HepG2 (cell line): ENCODE results near the gene PYURF. TPM values are rescaled to one million over a fixed set of nuclear protein-coding genes. Genes with fewer than 3 reads are reported as not detected.

Experiments
- AGO1 ChIP-seq: fragments of 200-400 bp; formaldehyde crosslinking; IDR thresholded peaks from 2 replicates; pipeline ENCODE4 v1.6.1; 2017; ENCODE audit warnings: mild to moderate bottlenecking, low read depth, low read length, moderate library complexity; ENCODE audit not compliant: poor library complexity, severe bottlenecking
- ATF2 ChIP-seq: sonication (generic); formaldehyde crosslinking; IDR thresholded peaks from 2 replicates; pipeline ENCODE4 v1.4.0; 2020; ENCODE audit warnings: missing genetic modification reagents
- ATF3 ChIP-seq: sonication (generic); formaldehyde crosslinking; IDR thresholded peaks from 2 replicates; pipeline ENCODE4 v1.4.0; 2020; ENCODE audit warnings: missing genetic modification reagents
- FOXJ3 ChIP-seq: sonication (generic); formaldehyde crosslinking; IDR thresholded peaks from 2 replicates; pipeline ENCODE4 v1.4.0; 2020; ENCODE audit warnings: missing genetic modification reagents, mild to moderate bottlenecking, borderline replicate concordance
- HMGA1 ChIP-seq: sonication (generic); formaldehyde crosslinking; conservative IDR thresholded peaks from 2 replicates; pipeline ENCODE4 v1.4.0; 2020; ENCODE audit warnings: missing genetic modification reagents
- HNF4G ChIP-seq, 2 experiments: sonication (generic) in 1 of 2; formaldehyde crosslinking in 1 of 2; IDR thresholded peaks; 2 replicates each; pipeline versions ENCODE4 v1.4.0 to v1.6.1; 2011 to 2020; ENCODE audit warnings: borderline replicate concordance in 2 of 2, low read depth in 2 of 2, mild to moderate bottlenecking in 2 of 2, low read length in 1 of 2, missing genetic modification reagents in 1 of 2, moderate library complexity in 1 of 2
- MAF1 ChIP-seq: sonication (generic); formaldehyde crosslinking; IDR thresholded peaks from 2 replicates; pipeline ENCODE4 v1.5.0; 2020; ENCODE audit warnings: missing genetic modification reagents, borderline replicate concordance
- RORA ChIP-seq: sonication (generic); formaldehyde crosslinking; IDR thresholded peaks from 2 replicates; pipeline ENCODE4 v1.5.0; 2020; ENCODE audit warnings: mild to moderate bottlenecking, missing genetic modification reagents, moderate library complexity
- SKI ChIP-seq: fragments of 450-650 bp; IDR thresholded peaks from one replicate; pipeline ENCODE4 v1.6.1; 2018; ENCODE audit warnings: mild to moderate bottlenecking; ENCODE audit not compliant: partially characterized antibody
- THYN1 ChIP-seq: sonication (generic); formaldehyde crosslinking; IDR thresholded peaks from 2 replicates; pipeline ENCODE4 v1.8.1; 2023; ENCODE audit warnings: low read depth, mild to moderate bottlenecking, moderate library complexity, missing genetic modification reagents, borderline replicate concordance
- ZBTB40 ChIP-seq, 2 experiments: fragments of 450-650 bp in 1 of 2; sonication (generic) in 1 of 2; formaldehyde crosslinking in 1 of 2; IDR thresholded peaks; 2 replicates each; pipeline versions ENCODE4 v1.6.1 to v1.8.0; 2016 to 2022; ENCODE audit warnings: antibody characterized with exemption in 1 of 2, mild to moderate bottlenecking in 1 of 2, missing genetic modification reagents in 1 of 2
- ZNF562 ChIP-seq: sonication (generic); formaldehyde crosslinking; IDR thresholded peaks from 2 replicates; pipeline ENCODE4 v1.8.0; 2022; ENCODE audit warnings: missing genetic modification reagents, borderline replicate concordance
- ZNF614 ChIP-seq: IDR thresholded peaks from 2 replicates; pipeline ENCODE4 v1.6.1; 2018; ENCODE audit warnings: missing biosample characterization, missing genetic modification reagents, inconsistent platforms, borderline replicate concordance
- ZNF75D ChIP-seq: sonication (generic); formaldehyde crosslinking; IDR thresholded peaks from 2 replicates; pipeline ENCODE4 v1.8.1; 2023; ENCODE audit warnings: missing genetic modification reagents, mild to moderate bottlenecking, borderline replicate concordance
- ZNF83 ChIP-seq: sonication (generic); formaldehyde crosslinking; IDR thresholded peaks from 2 replicates; pipeline ENCODE4 v1.4.0; 2020; ENCODE audit warnings: missing genetic modification reagents, mild to moderate bottlenecking, borderline replicate concordance
- polyA plus RNA-seq, 8 experiments: library from polyadenylated mRNA; depleted of rRNA in 3 of 8; stranded (reverse) in 7 of 8; unstranded in 1 of 8; fragments of >200 nt; fragmentation: Illumina TruSeq in 4 of 8; extraction: Trizol in 4 of 8; gene quantifications; 2 replicates each; pipeline versions ENCODE4 v1.2.1 to v1.2.3, GENCODE V29; 2011 to 2016; ENCODE audit warnings: low read depth in 4 of 8, missing spikeins in 1 of 8, mixed read lengths in 1 of 8; ENCODE audit not compliant: insufficient read depth in 1 of 8
- total RNA-seq, 5 experiments: library from RNA; depleted of rRNA; stranded (reverse); fragments of >200 nt; fragmentation: Illumina TruSeq; extraction: Trizol; gene quantifications; 2 replicates each; pipeline ENCODE4 v1.2.3, GENCODE V29; 2016; ENCODE audit warnings: low read depth in 1 of 5

The PYURF gene
- total and polyA plus RNA-seq, 2 of the 13 experiments (the other 11 are each of a cell fraction or from before 2014, with no cell fraction given): 59.9 to 95.2 TPM

- TF ChIP-seq ZBTB40 (IDR thresholded peaks at IDR 0.05): no peak
- TF ChIP-seq ZBTB40 (CRISPR knock-in tag; IDR thresholded peaks at IDR 0.05): no peak
- TF ChIP-seq ZNF75D (CRISPR knock-in tag): 0 out of 2 replicates have a peak, but pooled peaks have one; percentile 9
- 0 out of 2 replicates have a peak, but pooled peaks have one; percentile 29 for TF ChIP-seq MAF1
- TF ChIP-seq THYN1 (CRISPR knock-in tag): 0 out of 2 replicates have a peak, but pooled peaks have one; percentile 64
- 0 out of 2 replicates have a peak, but pooled peaks have one; percentile 12 for TF ChIP-seq HNF4G (IDR thresholded peaks at IDR 0.05; ENCODE audit: borderline replicate concordance, low read depth, low read length)
- TF ChIP-seq HNF4G (CRISPR knock-in tag; IDR thresholded peaks at IDR 0.05; ENCODE audit: borderline replicate concordance, low read depth): no peak
- no peak for TF ChIP-seq SKI
- TF ChIP-seq ATF2: no peak
- TF ChIP-seq ZNF614 (CRISPR knock-in tag): 0 out of 2 replicates have a peak, but pooled peaks have one; percentile 1
- no peak for TF ChIP-seq ZNF562 (CRISPR knock-in tag)
- TF ChIP-seq ZNF83 (CRISPR knock-in tag): no peak
- no peak for TF ChIP-seq HMGA1 (CRISPR knock-in tag)
- TF ChIP-seq AGO1: no peak
- 0 out of 2 replicates have a peak, but pooled peaks have one; percentile 25 for TF ChIP-seq RORA (CRISPR knock-in tag)
- no peak for TF ChIP-seq FOXJ3 (CRISPR knock-in tag)
- TF ChIP-seq ATF3 (CRISPR knock-in tag): no peak
These were observed 763 bp downstream of the PYURF start (continued) for GRCh38 chr4:88522702-88523324.
